GM21723 (cell line): Measurements from ENCODE around the gene GPC3.
"Not testable (repeated sequence)": the region's sequence is repeated elsewhere in the genome, so short reads cannot be mapped to it uniquely, and the experiment has no call there.

Source experiments
- ATAC-seq: cut with Tn5 transposase; IDR thresholded peaks from one replicate; pipeline ENCODE4 v1.9.1; 2021; ENCODE audit warnings: mild to moderate bottlenecking, moderate library complexity; ENCODE audit not compliant: unreplicated experiment

GPC3 gene

GRCh38 chrX:133534172-133534571, 451.2 kb downstream of the GPC3 start:
- no peak for ATAC-seq

- no peak for ATAC-seq
Measured at GRCh38 chrX:133533249-133533648, 452.1 kb downstream of the GPC3 start.

GRCh38 chrX:133530960-133531359, 454.4 kb downstream of the GPC3 start:
- no peak for ATAC-seq

- no peak for ATAC-seq
Measured at GRCh38 chrX:133529578-133529977, 455.8 kb downstream of the GPC3 start.

- no peak for ATAC-seq
Measured at GRCh38 chrX:133527825-133528224, 457.6 kb downstream of the GPC3 start.

- no peak for ATAC-seq
Measured at GRCh38 chrX:133527415-133527814, 458.0 kb downstream of the GPC3 start.

GRCh38 chrX:133526773-133527172, 458.6 kb downstream of the GPC3 start:
- ATAC-seq, result not testable (repeated sequence)

- no peak for ATAC-seq
Measured at GRCh38 chrX:133523526-133523925, 461.9 kb downstream of the GPC3 start.

- no peak for ATAC-seq
Measured at GRCh38 chrX:133523081-133523487, 462.3 kb downstream of the GPC3 start.

GRCh38 chrX:133516686-133517085, 468.7 kb downstream of the GPC3 start:
- no peak for ATAC-seq

GRCh38 chrX:133514486-133514885, 470.9 kb downstream of the GPC3 start:
- ATAC-seq, result no peak

GRCh38 chrX:133513123-133513522, 472.3 kb downstream of the GPC3 start:
- no peak for ATAC-seq

- no peak for ATAC-seq
Measured at GRCh38 chrX:133511041-133511440, 474.4 kb downstream of the GPC3 start.

GRCh38 chrX:133497356-133497755, 488.0 kb downstream of the GPC3 start:
- no peak for ATAC-seq

- no peak for ATAC-seq
Measured at GRCh38 chrX:133495464-133496391, 489.7 kb downstream of the GPC3 start.

GRCh38 chrX:133493366-133493765, 492.0 kb downstream of the GPC3 start:
- ATAC-seq, result no peak

GRCh38 chrX:133490955-133491354, 494.4 kb downstream of the GPC3 start:
- ATAC-seq, result no peak
